GM12878 (cell line): ENCODE results near the gene DCBLD2.

Experiments used
- ATF7 ChIP-seq: fragments of 450-650 bp; IDR thresholded peaks from 2 replicates; pipeline ENCODE4 v1.6.1; 2016; ENCODE audit warnings: low read depth, mild to moderate bottlenecking
- EZH2 ChIP-seq: IDR thresholded peaks from 2 replicates; pipeline ENCODE4 v1.6.1; 2012; ENCODE audit warnings: low read depth, mild to moderate bottlenecking, control low read depth, inconsistent platforms, low read length, borderline replicate concordance; ENCODE audit not compliant: control insufficient read depth
- GABPA ChIP-seq: IDR thresholded peaks from 2 replicates; pipeline ENCODE4 v1.6.1; 2014; ENCODE audit warnings: antibody characterized with exemption, low read depth, mild to moderate bottlenecking, inconsistent platforms
- HDAC2 ChIP-seq: fragments of 200-600 bp; sonication (generic); IDR thresholded peaks from 2 replicates; pipeline ENCODE4 v1.6.1; 2017
- IRF3 ChIP-seq: fragments of 450-650 bp; IDR thresholded peaks from 2 replicates; pipeline ENCODE4 v1.6.1; 2014; ENCODE audit warnings: mild to moderate bottlenecking
- JUNB ChIP-seq: IDR thresholded peaks from 2 replicates; pipeline ENCODE4 v1.6.1; 2016; ENCODE audit warnings: antibody characterized with exemption, mild to moderate bottlenecking
- MTA3 ChIP-seq: IDR thresholded peaks from 2 replicates; pipeline ENCODE4 v1.6.1; 2012; ENCODE audit warnings: low read length, inconsistent platforms, borderline replicate concordance
- POLR2AphosphoS5 ChIP-seq: IDR thresholded peaks from 2 replicates; pipeline ENCODE4 v1.6.1; 2011; ENCODE audit warnings: mild to moderate bottlenecking, low read length, inconsistent platforms
- TAF1 ChIP-seq: IDR thresholded peaks from 2 replicates; pipeline ENCODE4 v1.6.1; 2011; ENCODE audit warnings: mild to moderate bottlenecking, low read depth, low read length, borderline replicate concordance
- TCF7 ChIP-seq: IDR thresholded peaks from 2 replicates; pipeline ENCODE4 v1.6.1; 2014; ENCODE audit warnings: antibody characterized with exemption, borderline replicate concordance
- TF ChIP-seq, protein P1 (sequence below), 3 experiments: IDR thresholded peaks in 2 of 3; conservative IDR thresholded peaks in 1 of 3; 2 replicates each; pipeline ENCODE4 v1.5.1; 2011; ENCODE audit warnings: low read depth in 3 of 3, low read length in 3 of 3, mild to moderate bottlenecking in 3 of 3, control low read depth in 2 of 3, moderate library complexity in 2 of 3, inconsistent platforms in 1 of 3, mixed read lengths in 1 of 3; ENCODE audit not compliant: control insufficient read depth in 2 of 3, insufficient read depth in 1 of 3; ENCODE audit errors: extremely low read depth in 1 of 3

DNA sequence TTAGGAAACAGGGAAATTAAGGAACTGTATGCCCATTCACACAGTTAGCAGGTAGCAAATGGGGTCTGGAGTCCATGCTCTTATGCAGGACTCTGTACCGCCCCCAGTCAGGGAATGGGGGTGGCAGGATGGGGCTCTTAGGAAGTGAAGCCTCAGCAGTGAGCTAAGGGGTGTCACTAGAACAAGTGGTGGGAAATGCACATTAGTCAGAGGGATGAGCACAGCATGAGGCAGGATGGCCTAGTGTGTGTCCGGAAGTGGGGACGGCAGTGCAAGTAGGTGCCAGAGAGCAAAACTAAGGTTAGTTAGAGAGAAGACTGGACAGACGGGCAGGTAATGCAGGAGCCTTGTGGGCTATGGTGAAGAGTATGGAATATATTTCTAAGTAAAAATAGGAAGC lies 77.7 kb downstream of the DCBLD2 start:
- TF ChIP-seq, protein P1, sequence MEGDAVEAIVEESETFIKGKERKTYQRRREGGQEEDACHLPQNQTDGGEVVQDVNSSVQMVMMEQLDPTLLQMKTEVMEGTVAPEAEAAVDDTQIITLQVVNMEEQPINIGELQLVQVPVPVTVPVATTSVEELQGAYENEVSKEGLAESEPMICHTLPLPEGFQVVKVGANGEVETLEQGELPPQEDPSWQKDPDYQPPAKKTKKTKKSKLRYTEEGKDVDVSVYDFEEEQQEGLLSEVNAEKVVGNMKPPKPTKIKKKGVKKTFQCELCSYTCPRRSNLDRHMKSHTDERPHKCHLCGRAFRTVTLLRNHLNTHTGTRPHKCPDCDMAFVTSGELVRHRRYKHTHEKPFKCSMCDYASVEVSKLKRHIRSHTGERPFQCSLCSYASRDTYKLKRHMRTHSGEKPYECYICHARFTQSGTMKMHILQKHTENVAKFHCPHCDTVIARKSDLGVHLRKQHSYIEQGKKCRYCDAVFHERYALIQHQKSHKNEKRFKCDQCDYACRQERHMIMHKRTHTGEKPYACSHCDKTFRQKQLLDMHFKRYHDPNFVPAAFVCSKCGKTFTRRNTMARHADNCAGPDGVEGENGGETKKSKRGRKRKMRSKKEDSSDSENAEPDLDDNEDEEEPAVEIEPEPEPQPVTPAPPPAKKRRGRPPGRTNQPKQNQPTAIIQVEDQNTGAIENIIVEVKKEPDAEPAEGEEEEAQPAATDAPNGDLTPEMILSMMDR (IDR thresholded peaks at IDR 0.05 in 2 of 3, conservative IDR thresholded peaks at IDR 0.05 in 1 of 3; ENCODE audit: control insufficient read depth in 2 of 3, extremely low read depth in 1 of 3, insufficient read depth in 1 of 3, low read depth in 3 of 3, low read length in 3 of 3), result no peak
- TF ChIP-seq HDAC2 (no peak), POLR2AphosphoS5 (no peak), MTA3 (no peak), JUNB (no peak), GABPA (no peak), TCF7 (no peak), IRF3 (no peak), EZH2 (no peak), TAF1 (no peak), ATF7 (no peak)
